Right hindlimb (tissue), 1 donor: Measurements from ENCODE around the gene HACD3.
"Not testable (repeated sequence)": the region's sequence is repeated elsewhere in the genome, so short reads cannot be mapped to it uniquely, and the experiment has no call there.

Experiments
- DNase-seq: peaks from one replicate; pipeline ENCODE4 v3.0.0-alpha.2; 2018

The HACD3 gene

GRCh38 chr15:65530318-65531111 lies at the start of gene HACD3:
Gene HACD3 (plus strand): TSS chr15:65530463. CDS start chr15:65530632, 169 bp downstream.
- DNase-seq, result peak; percentile 91

- no peak for DNase-seq
These were observed 45.4 kb upstream of the HACD3 start for GRCh38 chr15:65484876-65485275.

GRCh38 chr15:65494076-65494475 lies 36.2 kb upstream of the HACD3 start:
- no peak for DNase-seq

- DNase-seq, result no peak
These were observed 20.9 kb upstream of the HACD3 start for GRCh38 chr15:65509321-65509720.

GRCh38 chr15:65512189-65512588 lies 18.1 kb upstream of the HACD3 start:
- DNase-seq, result no peak

GRCh38 chr15:65512807-65513416 lies 17.4 kb upstream of the HACD3 start:
- DNase-seq, result peak; percentile 75

GRCh38 chr15:65516997-65517865 lies 13.0 kb upstream of the HACD3 start, which contains the start of gene DPP8:
Gene DPP8 (minus strand): TSS chr15:65517689. CDS start chr15:65512553, 5,136 bp downstream.
- DNase-seq, result peak; percentile 96

GRCh38 chr15:65517866-65518207 lies 12.4 kb upstream of the HACD3 start:
- DNase-seq, result no peak

GRCh38 chr15:65518633-65519285 lies 11.5 kb upstream of the HACD3 start:
- DNase-seq, result no peak

- DNase-seq, result no peak
These were observed 8.9 kb upstream of the HACD3 start for GRCh38 chr15:65521350-65521749.

- DNase-seq, result no peak
These were observed 6.0 kb upstream of the HACD3 start for GRCh38 chr15:65524226-65524625.

GRCh38 chr15:65525622-65526021 lies 4.6 kb upstream of the HACD3 start:
- peak; percentile 34 for DNase-seq

GRCh38 chr15:65528461-65529060 lies 1.7 kb upstream of the HACD3 start:
- no peak for DNase-seq

GRCh38 chr15:65529762-65530317 lies 423 bp upstream of the HACD3 start:
- no peak for DNase-seq

- no peak for DNase-seq
These were observed 2.4 kb downstream of the HACD3 start for GRCh38 chr15:65532738-65533051.

- no peak for DNase-seq
These were observed 2.9 kb downstream of the HACD3 start for GRCh38 chr15:65533057-65533756.

- no peak for DNase-seq
These were observed 4.9 kb downstream of the HACD3 start for GRCh38 chr15:65535192-65535591.

- DNase-seq, result no peak
These were observed 10.1 kb downstream of the HACD3 start for GRCh38 chr15:65540314-65540713.

- DNase-seq, result no peak
These were observed 11.1 kb downstream of the HACD3 start for GRCh38 chr15:65541231-65541820.

GRCh38 chr15:65547841-65548240 lies 17.6 kb downstream of the HACD3 start:
- no peak for DNase-seq

- not testable (repeated sequence) for DNase-seq
These were observed 19.0 kb downstream of the HACD3 start for GRCh38 chr15:65549288-65549687.
